Measurements from ENCODE around the gene PRSS1. TPM values are rescaled to one million over a fixed set of nuclear protein-coding genes. Genes with fewer than 3 reads are reported as not detected.
A peak's percentile ranks its signal among the peaks of the same experiment; 100 is the strongest.

Gene PRSS1
- total RNA-seq, 4 donors from 2014 or later = not detected

DNA sequence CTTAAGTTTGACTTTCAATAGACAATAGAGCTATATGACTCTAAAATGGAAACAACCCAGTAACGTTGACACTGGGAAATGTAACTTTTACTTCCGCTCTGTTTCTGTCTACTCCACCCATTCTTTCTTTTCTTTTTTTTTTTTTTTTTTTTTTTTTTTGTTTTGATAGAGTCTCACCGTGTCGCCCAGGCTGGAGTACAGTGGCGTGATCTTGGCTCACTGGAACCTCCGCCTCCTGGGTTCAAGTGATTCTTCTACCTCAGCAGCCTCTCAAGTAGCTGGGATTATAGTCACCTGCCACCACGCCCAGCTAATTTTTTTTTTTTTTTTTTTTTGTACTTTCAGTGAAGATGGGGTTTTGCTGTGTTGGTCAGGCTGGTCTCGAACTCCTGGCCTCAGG lies 35.4 kb downstream of the PRSS1 start:
- Histone ChIP-seq H3K9me3 (no peaks in the 10 kb centered on the region), H3K4me1 (peaks cover 0 to 9% (median 2%) of the 10 kb centered on the region in 3 donors), H3K27me3 (peaks cover 0 to 19% (median 0%) of the 10 kb centered on the region in 4 donors), H3K27ac (no peak overlapping the region), H3K4me3 (no peak overlapping the region), H3K36me3 (no peaks in the 10 kb centered on the region)
- TF ChIP-seq POLR2A (IDR thresholded peaks at IDR 0.05) = no peak
- TF ChIP-seq, protein P1, sequence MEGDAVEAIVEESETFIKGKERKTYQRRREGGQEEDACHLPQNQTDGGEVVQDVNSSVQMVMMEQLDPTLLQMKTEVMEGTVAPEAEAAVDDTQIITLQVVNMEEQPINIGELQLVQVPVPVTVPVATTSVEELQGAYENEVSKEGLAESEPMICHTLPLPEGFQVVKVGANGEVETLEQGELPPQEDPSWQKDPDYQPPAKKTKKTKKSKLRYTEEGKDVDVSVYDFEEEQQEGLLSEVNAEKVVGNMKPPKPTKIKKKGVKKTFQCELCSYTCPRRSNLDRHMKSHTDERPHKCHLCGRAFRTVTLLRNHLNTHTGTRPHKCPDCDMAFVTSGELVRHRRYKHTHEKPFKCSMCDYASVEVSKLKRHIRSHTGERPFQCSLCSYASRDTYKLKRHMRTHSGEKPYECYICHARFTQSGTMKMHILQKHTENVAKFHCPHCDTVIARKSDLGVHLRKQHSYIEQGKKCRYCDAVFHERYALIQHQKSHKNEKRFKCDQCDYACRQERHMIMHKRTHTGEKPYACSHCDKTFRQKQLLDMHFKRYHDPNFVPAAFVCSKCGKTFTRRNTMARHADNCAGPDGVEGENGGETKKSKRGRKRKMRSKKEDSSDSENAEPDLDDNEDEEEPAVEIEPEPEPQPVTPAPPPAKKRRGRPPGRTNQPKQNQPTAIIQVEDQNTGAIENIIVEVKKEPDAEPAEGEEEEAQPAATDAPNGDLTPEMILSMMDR (IDR thresholded peaks at IDR 0.05) = no peak
- 62 to 73% methylated on average over 8 of the region's 8 CpGs for WGBS, 2 donors
- DNase-seq = no peak
- intact Hi-C loops (cut with DNase I) = no loop called here

DNA sequence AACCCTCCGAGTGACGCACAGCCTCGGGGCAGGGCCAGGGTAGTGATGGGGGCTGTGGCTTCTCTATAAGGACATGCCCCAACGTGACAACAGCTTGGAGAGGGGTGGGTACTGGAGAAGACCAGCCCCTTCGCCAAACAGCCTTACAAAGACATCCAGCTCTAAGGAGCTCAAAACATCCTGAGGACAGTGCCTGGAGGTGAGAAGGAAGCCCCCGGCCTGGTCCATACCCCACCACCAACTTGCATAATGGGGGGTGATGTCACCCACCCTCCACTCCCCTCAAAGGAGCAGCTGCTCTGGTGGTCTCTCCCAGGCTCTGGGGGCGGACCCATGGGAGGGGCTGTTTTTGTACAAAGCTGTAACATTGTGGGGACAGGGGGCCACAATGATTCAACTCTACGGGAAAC lies 36.6 kb downstream of the PRSS1 start:
- peak in 1 of 4 donors; percentile 51 for TF ChIP-seq POLR2A (IDR thresholded peaks at IDR 0.05)
- TF ChIP-seq, protein P1 (IDR thresholded peaks at IDR 0.05) = no peak
- Histone ChIP-seq H3K36me3 (no peaks in the 10 kb centered on the region), H3K27me3 (peaks cover 0 to 23% (median 0%) of the 10 kb centered on the region in 4 donors), H3K4me3 (no peak overlapping the region), H3K4me1 (peaks cover 0 to 9% (median 2%) of the 10 kb centered on the region in 3 donors), H3K27ac (no peak overlapping the region), H3K9me3 (no peaks in the 10 kb centered on the region)
- DNase-seq = no peak
- WGBS, 2 donors = 63 to 87% methylated on average over 5 to 6 of the region's 8 CpGs
- intact Hi-C loops (cut with DNase I) = no loop called here

DNA sequence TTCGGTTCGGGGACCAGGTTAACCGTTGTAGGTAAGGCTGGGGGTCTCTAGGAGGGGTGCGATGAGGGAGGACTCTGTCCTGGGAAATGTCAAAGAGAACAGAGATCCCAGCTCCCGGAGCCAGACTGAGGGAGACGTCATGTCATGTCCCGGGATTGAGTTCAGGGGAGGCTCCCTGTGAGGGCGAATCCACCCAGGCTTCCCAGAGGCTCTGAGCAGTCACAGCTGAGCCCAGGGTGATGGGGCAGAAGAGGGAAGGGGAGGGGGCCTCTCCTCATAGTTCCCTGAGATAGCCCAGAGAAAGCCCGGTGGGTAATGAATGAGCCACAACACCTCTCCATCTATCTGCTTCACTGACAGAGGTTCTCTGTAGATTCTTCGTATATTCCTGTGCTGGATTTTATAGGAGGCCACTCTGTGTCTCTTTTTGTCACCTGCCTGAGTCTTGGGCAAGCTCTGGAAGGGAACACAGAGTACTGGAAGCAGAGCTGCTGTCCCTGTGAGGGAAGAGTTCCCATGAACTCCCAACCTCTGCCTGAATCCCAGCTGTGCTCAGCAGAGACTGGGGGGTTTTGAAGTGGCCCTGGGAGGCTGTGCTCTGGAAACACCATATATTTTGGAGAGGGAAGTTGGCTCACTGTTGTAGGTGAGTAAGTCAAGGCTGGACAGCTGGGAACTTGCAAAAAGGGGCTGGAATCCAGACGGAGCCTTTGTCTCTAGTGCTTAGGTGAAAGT lies 37.9 kb downstream of the PRSS1 start:
- WGBS, 2 donors = 67 to 76% methylated on average over 5 to 6 of the region's 11 CpGs
- Histone ChIP-seq H3K9me3 (no peaks in the 10 kb centered on the region), H3K27ac (peak overlapping the region in 1 of 4 donors; percentile 1), H3K27me3 (peaks cover 0 to 25% (median 0%) of the 10 kb centered on the region in 4 donors), H3K4me3 (peak overlapping the region in 2 of 4 donors; percentile 14 to 15), H3K36me3 (no peaks in the 10 kb centered on the region), H3K4me1 (peaks cover 0 to 9% (median 2%) of the 10 kb centered on the region in 3 donors)
- no peak for DNase-seq
- TF ChIP-seq POLR2A (IDR thresholded peaks at IDR 0.05) = no peak
- TF ChIP-seq, protein P1 (IDR thresholded peaks at IDR 0.05) = no peak
- intact Hi-C loops (cut with DNase I) = no loop called here

DNA sequence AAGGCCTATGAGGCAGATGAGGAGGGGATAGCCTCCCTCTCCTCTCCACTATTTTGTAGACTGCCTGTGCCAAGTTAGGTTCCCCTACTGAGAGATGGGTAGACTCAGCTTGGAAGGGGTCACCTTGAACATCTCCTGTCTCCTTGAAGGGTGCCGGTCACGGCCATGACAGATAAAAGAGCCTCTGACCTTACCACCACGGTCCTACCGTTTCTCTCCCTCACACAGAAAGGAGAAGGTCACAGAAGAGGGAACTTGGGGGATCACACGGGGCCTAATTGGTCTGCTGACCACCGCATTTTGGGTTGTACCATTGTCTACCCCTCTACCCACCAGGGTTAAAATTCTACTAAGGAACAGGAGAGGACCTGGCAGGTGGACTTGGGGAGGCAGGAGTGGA lies 38.5 kb downstream of the PRSS1 start:
- Histone ChIP-seq H3K36me3 (no peaks in the 10 kb centered on the region), H3K9me3 (no peaks in the 10 kb centered on the region), H3K4me1 (peaks cover 0 to 7% (median 2%) of the 10 kb centered on the region in 3 donors), H3K4me3 (peak overlapping the region in 1 of 4 donors; percentile 19), H3K27ac (peak overlapping the region in 1 of 4 donors; percentile 8), H3K27me3 (peaks cover 0 to 25% (median 0%) of the 10 kb centered on the region in 4 donors)
- 56 to 70% methylated on average over 6 of the region's 6 CpGs for WGBS, 2 donors
- no peak for DNase-seq
- TF ChIP-seq, protein P1 (IDR thresholded peaks at IDR 0.05) = no peak
- no peak for TF ChIP-seq POLR2A (IDR thresholded peaks at IDR 0.05)
- intact Hi-C loops (cut with DNase I) = no loop called here

Measured in esophagus squamous epithelium (tissue), 5 donors.